Hair follicular keratinocyte (primary cell): ENCODE results near the gene FGD3. TPM values are rescaled to one million over a fixed set of nuclear protein-coding genes. Genes with fewer than 3 reads are reported as not detected.

ENCODE experiments used
- total RNA-seq: library from RNA; depleted of rRNA; stranded (reverse); fragments of >200 nt; gene quantifications from 2 replicates; pipeline ENCODE4 v1.2.3, GENCODE V29; 2015

The FGD3 gene, protein sequence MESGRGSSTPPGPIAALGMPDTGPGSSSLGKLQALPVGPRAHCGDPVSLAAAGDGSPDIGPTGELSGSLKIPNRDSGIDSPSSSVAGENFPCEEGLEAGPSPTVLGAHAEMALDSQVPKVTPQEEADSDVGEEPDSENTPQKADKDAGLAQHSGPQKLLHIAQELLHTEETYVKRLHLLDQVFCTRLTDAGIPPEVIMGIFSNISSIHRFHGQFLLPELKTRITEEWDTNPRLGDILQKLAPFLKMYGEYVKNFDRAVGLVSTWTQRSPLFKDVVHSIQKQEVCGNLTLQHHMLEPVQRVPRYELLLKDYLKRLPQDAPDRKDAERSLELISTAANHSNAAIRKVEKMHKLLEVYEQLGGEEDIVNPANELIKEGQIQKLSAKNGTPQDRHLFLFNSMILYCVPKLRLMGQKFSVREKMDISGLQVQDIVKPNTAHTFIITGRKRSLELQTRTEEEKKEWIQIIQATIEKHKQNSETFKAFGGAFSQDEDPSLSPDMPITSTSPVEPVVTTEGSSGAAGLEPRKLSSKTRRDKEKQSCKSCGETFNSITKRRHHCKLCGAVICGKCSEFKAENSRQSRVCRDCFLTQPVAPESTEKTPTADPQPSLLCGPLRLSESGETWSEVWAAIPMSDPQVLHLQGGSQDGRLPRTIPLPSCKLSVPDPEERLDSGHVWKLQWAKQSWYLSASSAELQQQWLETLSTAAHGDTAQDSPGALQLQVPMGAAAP
- 0.04 and 0.16 TPM in 2 replicates for total RNA-seq

DNA sequence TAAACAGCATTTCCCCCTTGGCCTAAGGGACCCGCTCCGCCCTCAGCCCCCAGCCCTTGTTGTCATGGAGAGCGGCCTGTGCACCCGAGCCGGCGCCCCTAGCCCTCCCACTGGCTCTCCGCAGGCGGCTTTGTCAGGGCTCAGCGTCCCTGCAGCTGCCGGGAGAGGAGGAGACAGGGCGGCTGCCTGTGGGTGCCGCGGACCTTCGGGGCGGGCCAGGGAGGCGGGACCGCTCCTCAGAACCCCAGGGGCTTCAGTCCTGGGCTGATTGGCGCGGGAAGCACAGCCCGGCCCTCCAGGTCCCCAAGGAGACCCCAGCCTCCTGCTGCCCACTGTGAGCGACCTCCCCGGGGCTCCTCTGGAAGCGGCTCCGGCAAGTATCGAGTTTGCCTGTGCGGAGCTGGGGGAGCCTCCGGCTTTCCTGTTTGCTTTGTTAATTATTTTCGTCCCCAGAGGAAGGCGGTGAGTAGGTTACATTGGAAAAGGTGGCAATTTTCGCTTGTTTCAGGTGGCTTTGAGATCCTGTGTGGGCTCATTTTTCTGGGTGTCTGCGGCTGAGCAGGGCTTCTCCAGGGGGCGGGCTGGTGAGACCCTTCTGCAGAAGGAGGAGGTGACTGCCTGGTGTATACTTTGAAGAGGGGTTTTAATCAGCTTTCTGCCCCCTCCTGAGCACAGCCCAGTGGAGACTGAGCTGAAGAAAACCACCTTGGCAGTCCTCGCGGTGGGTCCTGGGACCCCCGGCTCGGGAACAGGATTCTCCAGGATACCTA lies at the start of gene FGD3:
FGD3 (plus strand) TSS at position 256 of the 770 bp plus-strand sequence. CDS start 28,734 bp downstream, outside the sequence.

DNA sequence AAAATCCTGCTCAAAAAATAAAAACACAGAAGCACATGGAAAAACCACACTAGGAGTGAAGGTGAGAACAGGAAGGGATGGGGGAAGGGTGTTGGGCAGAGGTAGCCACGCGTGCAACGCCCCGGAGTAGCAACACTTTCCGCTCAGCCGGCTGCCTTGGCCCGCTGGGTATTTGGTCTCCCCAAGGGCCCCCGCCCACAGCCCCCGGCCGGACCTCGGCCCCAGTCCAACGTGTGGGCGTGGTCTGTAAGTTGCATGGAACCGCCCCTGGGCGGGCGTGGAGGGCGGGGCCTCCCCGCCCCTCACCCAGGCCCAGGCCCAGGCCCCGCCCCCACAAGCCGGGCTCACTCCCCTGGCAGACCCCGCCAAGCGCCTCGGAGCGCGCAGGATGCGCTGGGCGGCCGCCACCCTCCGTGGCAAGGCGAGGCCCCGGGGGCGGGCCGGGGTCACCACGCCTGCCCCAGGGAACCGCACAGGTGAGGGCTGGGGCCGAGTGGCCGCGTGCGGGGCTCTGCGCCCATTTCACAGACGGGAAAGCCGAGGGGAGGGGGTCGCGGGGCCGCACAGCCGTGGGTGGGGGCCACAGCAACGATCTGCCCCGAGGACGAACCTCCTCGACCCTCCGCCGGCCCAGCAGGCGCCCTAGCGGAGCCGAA lies 111.2 kb downstream of the FGD3 start, which contains the start of gene SUSD3:
SUSD3 (plus strand) TSS at position 347 of the 656 bp plus-strand sequence; CDS start at position 389, 42 bp downstream.

Other genes starting within 250 kb of the FGD3 start
- gene BICD2, start 182.7 kb upstream of the FGD3 start, total RNA-seq, result 65.1 and 68.9 TPM in 2 replicates
- 3.6 and 4.3 TPM in 2 replicates for gene ZNF484, start 69.5 kb upstream of the FGD3 start, total RNA-seq
- 2.1 and 3.1 TPM in 2 replicates for gene SUSD3, start 111.2 kb downstream of the FGD3 start, total RNA-seq
- gene CARD19, start 148.7 kb downstream of the FGD3 start, total RNA-seq, result 53.7 and 76.0 TPM in 2 replicates
- 45.6 and 51.9 TPM in 2 replicates for gene NINJ1, start 186.7 kb downstream of the FGD3 start, total RNA-seq
- not detected in 2 replicates for gene WNK2, start 236.6 kb downstream of the FGD3 start, total RNA-seq